Esophagus squamous epithelium (tissue), 5 donors: Measurements from ENCODE around the gene GDAP1L1. TPM values are rescaled to one million over a fixed set of nuclear protein-coding genes. Genes with fewer than 3 reads are reported as not detected.

ENCODE experiments used
- DNase-seq: peaks from one replicate; lab custom pipeline; 2025; lab: John Stamatoyannopoulos, UW
- H3K27ac ChIP-seq, 4 donors: fragments of 200-600 bp; sonication (generic); one replicate each; pipeline ENCODE4 v1.5.1; 2016 to 2019; ENCODE audit warnings: mild to moderate bottlenecking in 1 of 4
- H3K27me3 ChIP-seq, 4 donors: fragments of 200-600 bp; sonication (generic); 1 replicate in 3 of 4; 2 replicates in 1 of 4; pipeline versions ENCODE4 v1.5.1 to v1.6.0; 2017 to 2021; ENCODE audit warnings: antibody characterized with exemption in 1 of 4
- H3K36me3 ChIP-seq, 3 donors: fragments of 200-600 bp; sonication (generic); one replicate each; pipeline ENCODE4 v1.5.1; 2016 to 2019
- H3K4me1 ChIP-seq, 3 donors: fragments of 200-600 bp; sonication (generic); one replicate each; pipeline ENCODE4 v1.5.1; 2017 to 2019
- H3K4me3 ChIP-seq, 4 donors: fragments of 200-600 bp; sonication (generic); 1 replicate in 3 of 4; 2 replicates in 1 of 4; pipeline ENCODE4 v1.5.1; 2016 to 2019; ENCODE audit warnings: mild to moderate bottlenecking in 2 of 4, moderate library complexity in 1 of 4
- H3K9me3 ChIP-seq, 3 donors: fragments of 200-600 bp; sonication (generic); one replicate each; pipeline ENCODE4 v1.5.1; 2016 to 2019
- POLR2A ChIP-seq, 4 donors: fragments of 450-650 bp; IDR thresholded peaks; one replicate each; pipeline ENCODE4 v1.6.1; 2017; ENCODE audit warnings: antibody characterized with exemption in 4 of 4, mild to moderate bottlenecking in 4 of 4, moderate library complexity in 3 of 4
- WGBS, 2 donors: methylation state at CpG; one replicate each; pipeline ENCODE4 v1.1.5; 2018; 5-methylcytosine and 5-hydroxymethylcytosine counted together
- intact Hi-C: fragments of 100-400 bp; cut with DNase I; formaldehyde crosslinking; loops from one replicate; pipeline ENCODE4 v1.15.0; 2022
- total RNA-seq, 4 donors: library from RNA; depleted of rRNA; stranded (reverse); fragments of >200 nt; gene quantifications; one replicate each; pipeline ENCODE4 v1.1.0, GENCODE V29; 2016
- TF ChIP-seq, protein P1 (sequence below), 6 experiments: fragments of 450-650 bp in 4 of 6; fragments of 200-600 bp in 2 of 6; sonication (generic) in 2 of 6; IDR thresholded peaks; one replicate each; pipeline ENCODE4 v1.5.1; 2016 to 2019; ENCODE audit warnings: antibody characterized with exemption in 6 of 6, mild to moderate bottlenecking in 4 of 6, moderate library complexity in 4 of 6
- donor health status: DM: yes; HTN: yes; CAD: no.

The GDAP1L1 gene
- not detected for total RNA-seq

DNA sequence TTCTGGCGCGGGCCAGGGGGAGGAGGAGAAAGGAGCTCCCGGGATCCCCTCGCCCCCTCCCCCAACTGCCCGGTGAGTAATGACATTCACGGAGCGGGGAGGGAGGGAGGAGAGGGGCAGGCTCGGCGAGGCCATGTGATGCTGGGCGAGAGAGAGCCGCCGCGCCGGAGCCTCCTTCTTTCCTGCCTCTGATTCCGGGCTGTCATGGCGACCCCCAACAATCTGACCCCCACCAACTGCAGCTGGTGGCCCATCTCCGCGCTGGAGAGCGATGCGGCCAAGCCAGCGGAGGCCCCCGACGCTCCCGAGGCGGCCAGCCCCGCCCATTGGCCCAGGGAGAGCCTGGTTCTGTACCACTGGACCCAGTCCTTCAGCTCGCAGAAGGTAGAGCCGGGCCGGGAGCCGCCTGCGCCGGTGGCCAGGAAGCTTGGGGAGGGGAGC, at the start of gene GDAP1L1:
Gene GDAP1L1, plus strand, starts transcription at position 178 of the 441 bp plus-strand sequence. Its CDS starts 27 bp downstream, at position 205.
- intact Hi-C loops = no loop called here
- peaks cover 4 to 11% (median 6%) of the 10 kb centered on the region in 3 donors for H3K4me1 ChIP-seq
- H3K36me3 ChIP-seq = no peaks in the 10 kb centered on the region
- H3K9me3 ChIP-seq = no peaks in the 10 kb centered on the region
- peaks cover 0 to 35% (median 10%) of the 10 kb centered on the region in 4 donors for H3K27me3 ChIP-seq
- WGBS, 2 donors = 0 to 7% methylated on average over 3 to 5 of the region's 32 CpGs
- no peak for DNase-seq
- no peak for TF ChIP-seq POLR2A (IDR thresholded peaks at IDR 0.05)
- TF ChIP-seq, protein P1, sequence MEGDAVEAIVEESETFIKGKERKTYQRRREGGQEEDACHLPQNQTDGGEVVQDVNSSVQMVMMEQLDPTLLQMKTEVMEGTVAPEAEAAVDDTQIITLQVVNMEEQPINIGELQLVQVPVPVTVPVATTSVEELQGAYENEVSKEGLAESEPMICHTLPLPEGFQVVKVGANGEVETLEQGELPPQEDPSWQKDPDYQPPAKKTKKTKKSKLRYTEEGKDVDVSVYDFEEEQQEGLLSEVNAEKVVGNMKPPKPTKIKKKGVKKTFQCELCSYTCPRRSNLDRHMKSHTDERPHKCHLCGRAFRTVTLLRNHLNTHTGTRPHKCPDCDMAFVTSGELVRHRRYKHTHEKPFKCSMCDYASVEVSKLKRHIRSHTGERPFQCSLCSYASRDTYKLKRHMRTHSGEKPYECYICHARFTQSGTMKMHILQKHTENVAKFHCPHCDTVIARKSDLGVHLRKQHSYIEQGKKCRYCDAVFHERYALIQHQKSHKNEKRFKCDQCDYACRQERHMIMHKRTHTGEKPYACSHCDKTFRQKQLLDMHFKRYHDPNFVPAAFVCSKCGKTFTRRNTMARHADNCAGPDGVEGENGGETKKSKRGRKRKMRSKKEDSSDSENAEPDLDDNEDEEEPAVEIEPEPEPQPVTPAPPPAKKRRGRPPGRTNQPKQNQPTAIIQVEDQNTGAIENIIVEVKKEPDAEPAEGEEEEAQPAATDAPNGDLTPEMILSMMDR (IDR thresholded peaks at IDR 0.05) = no peak
- H3K27ac ChIP-seq = no peak within 1 kb of the TSS
- H3K4me3 ChIP-seq = peak within 1 kb of the TSS in 2 of 4 donors; percentile 20 to 49

DNA sequence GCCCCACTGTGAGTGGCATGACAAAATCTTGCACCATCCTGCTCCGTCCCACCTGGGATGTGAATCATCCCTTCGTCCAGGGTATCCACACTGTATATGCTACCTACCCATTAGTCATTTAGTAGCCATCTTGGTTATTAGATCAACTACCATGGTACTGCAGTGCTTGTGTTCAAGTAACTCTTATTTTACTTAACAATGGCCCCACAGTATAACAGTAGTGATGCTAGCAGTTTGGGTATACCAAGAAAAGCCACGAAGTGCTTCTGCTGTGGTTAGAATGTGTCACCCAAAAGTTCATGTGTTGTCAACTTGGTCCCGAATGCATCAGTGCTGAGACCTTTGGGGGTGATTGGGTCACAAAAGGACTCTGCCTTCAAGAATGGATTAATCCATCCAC, 48.2 kb upstream of the GDAP1L1 start:
- Histone ChIP-seq H3K27ac (no peak overlapping the region), H3K36me3 (peaks cover 23 to 78% (median 24%) of the 10 kb centered on the region in 3 donors), H3K4me3 (no peak overlapping the region), H3K9me3 (no peaks in the 10 kb centered on the region), H3K27me3 (no peaks in the 10 kb centered on the region), H3K4me1 (peaks cover 0 to 32% (median 10%) of the 10 kb centered on the region in 3 donors)
- intact Hi-C loops = no loop called here
- TF ChIP-seq, protein P1 (IDR thresholded peaks at IDR 0.05) = no peak
- TF ChIP-seq POLR2A (IDR thresholded peaks at IDR 0.05) = no peak
- DNase-seq = no peak
- 78 to 85% methylated on average over 4 of the region's 4 CpGs for WGBS, 2 donors

GRCh38 chr20:44199877-44200276, 47.2 kb upstream of the GDAP1L1 start:
- Histone ChIP-seq H3K4me3 (no peak overlapping the region), H3K27me3 (no peaks in the 10 kb centered on the region), H3K4me1 (peaks cover 5 to 42% (median 19%) of the 10 kb centered on the region in 3 donors), H3K9me3 (no peaks in the 10 kb centered on the region), H3K27ac (no peak overlapping the region), H3K36me3 (peaks cover 23 to 83% (median 24%) of the 10 kb centered on the region in 3 donors)
- intact Hi-C loops = no loop called here
- 79 to 86% methylated on average over 2 to 4 of the region's 4 CpGs for whole genome bisulfite sequencing, 2 donors
- DNase-seq = no peak
- no peak for TF ChIP-seq POLR2A (IDR thresholded peaks at IDR 0.05)
- TF ChIP-seq, protein P1 (IDR thresholded peaks at IDR 0.05) = no peak

GRCh38 chr20:44200371-44200770, 46.7 kb upstream of the GDAP1L1 start:
- no peak overlapping the region for H3K4me3 ChIP-seq
- 76 to 90% methylated on average over 4 of the region's 4 CpGs for WGBS, 2 donors
- no peak overlapping the region for H3K27ac ChIP-seq
- intact Hi-C loops = no loop called here
- H3K9me3 ChIP-seq = no peaks in the 10 kb centered on the region
- peaks cover 23 to 88% (median 24%) of the 10 kb centered on the region in 3 donors for H3K36me3 ChIP-seq
- no peaks in the 10 kb centered on the region for H3K27me3 ChIP-seq
- no peak for DNase-seq
- TF ChIP-seq POLR2A (IDR thresholded peaks at IDR 0.05) = no peak
- TF ChIP-seq, protein P1 (IDR thresholded peaks at IDR 0.05) = no peak
- peaks cover 5 to 47% (median 24%) of the 10 kb centered on the region in 3 donors for H3K4me1 ChIP-seq

GRCh38 chr20:44200983-44201382, 46.1 kb upstream of the GDAP1L1 start:
- H3K4me1 ChIP-seq = peaks cover 5 to 53% (median 24%) of the 10 kb centered on the region in 3 donors
- H3K27me3 ChIP-seq = no peaks in the 10 kb centered on the region
- WGBS, 2 donors = 82 to 86% methylated on average over 2 of the region's 2 CpGs
- H3K36me3 ChIP-seq = peaks cover 23 to 88% (median 24%) of the 10 kb centered on the region in 3 donors
- no peak for TF ChIP-seq POLR2A (IDR thresholded peaks at IDR 0.05)
- TF ChIP-seq, protein P1 (IDR thresholded peaks at IDR 0.05) = no peak
- no peak overlapping the region for H3K27ac ChIP-seq
- intact Hi-C loops = no loop called here
- no peaks in the 10 kb centered on the region for H3K9me3 ChIP-seq
- DNase-seq = no peak
- no peak overlapping the region for H3K4me3 ChIP-seq
